ES-I3 (cell line): ENCODE data around the gene TVP23A.
"Not testable (repeated sequence)": the region's sequence is repeated elsewhere in the genome, so short reads cannot be mapped to it uniquely, and the experiment has no call there.

Experiments
- H3K36me3 ChIP-seq: 2 replicates; pipeline ENCODE4 v1.6.1; 2013; ENCODE audit warnings: mild to moderate bottlenecking, low read length, control low read depth, moderate library complexity; ENCODE audit not compliant: insufficient read depth
- H3K4me1 ChIP-seq: 2 replicates; pipeline ENCODE4 v1.6.1; 2013; ENCODE audit warnings: mild to moderate bottlenecking, control low read depth, low read length; ENCODE audit not compliant: insufficient read depth
- H3K9ac ChIP-seq: 2 replicates; pipeline ENCODE4 v1.6.1; 2013; ENCODE audit warnings: low read depth, mild to moderate bottlenecking, low read length, moderate library complexity
- H3K9me3 ChIP-seq: 2 replicates; pipeline ENCODE4 v1.6.1; 2013; ENCODE audit warnings: mild to moderate bottlenecking, low read length, moderate library complexity; ENCODE audit not compliant: control insufficient read depth, insufficient read depth

TVP23A gene

DNA sequence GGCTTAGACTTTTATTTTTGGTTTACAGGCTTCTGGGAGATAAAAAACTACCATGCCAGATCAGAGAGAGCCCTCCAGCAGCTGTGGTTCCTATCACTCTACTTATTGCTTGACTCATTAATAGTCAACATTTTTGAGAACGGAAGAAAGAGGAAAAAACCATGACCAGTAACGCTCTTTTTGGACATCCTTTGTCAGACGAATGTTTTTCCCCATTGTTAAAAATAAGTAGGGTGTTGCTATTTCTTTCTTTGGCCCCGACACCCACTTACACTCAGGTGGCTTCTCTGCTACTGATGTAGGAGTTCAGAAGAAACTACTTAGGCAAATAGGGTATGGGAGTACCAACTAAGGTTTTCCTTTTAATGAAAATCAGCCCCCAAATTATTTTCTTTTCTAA is 27.5 kb downstream of the TVP23A start:
- Histone ChIP-seq H3K36me3 (no peaks in the 10 kb centered on the region), H3K4me1 (no peaks in the 10 kb centered on the region), H3K9ac (no peak overlapping the region), H3K9me3 (no peaks in the 10 kb centered on the region; the same call in 1 of the 2 replicates)

DNA sequence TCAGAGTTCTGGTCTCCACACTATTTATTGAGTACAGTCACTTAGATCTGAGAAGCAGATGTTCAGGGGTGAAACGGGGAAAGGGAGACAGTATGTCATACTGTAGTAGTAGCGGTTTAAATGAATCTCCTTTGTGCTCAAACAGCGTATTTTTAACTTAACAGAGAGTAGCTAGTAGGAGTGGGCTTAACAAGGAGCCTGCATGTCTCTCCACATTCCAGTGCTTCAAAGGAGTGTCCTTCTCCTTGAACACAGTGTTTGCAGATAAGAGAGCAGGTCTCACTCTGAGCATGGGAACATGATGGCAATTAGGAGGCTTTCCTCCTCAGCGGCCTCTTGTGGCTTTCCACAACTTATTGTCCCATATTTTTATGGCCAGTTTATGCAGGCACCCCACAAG is 30.0 kb downstream of the TVP23A start:
- not testable (repeated sequence) for H3K36me3 ChIP-seq, H3K9me3 ChIP-seq, H3K4me1 ChIP-seq, H3K9ac ChIP-seq

GRCh38 chr16:10787304-10787703 is 31.3 kb downstream of the TVP23A start:
- Histone ChIP-seq H3K36me3 (no peaks in the 10 kb centered on the region), H3K4me1 (no peaks in the 10 kb centered on the region), H3K9me3 (peaks cover 4% of the 10 kb centered on the region), H3K9ac (no peak overlapping the region)

DNA sequence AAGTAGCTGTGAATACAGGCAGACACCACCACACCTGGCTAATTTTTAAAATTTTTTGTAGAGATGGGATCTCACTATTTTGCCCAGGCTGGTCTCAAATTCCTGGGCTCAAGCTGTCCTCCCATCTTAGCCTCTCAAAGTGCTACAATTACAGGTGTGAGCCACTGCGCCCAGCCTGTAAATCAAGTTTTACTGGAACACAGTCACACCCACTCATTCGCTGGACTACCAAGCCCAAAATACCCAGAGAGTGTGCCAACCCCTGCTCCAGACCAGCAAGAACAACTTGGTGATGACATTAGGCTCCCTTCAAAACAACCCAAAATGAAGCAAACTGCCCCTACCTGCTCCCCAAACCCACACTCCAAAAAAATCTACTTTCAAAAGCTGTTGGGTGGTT is 36.0 kb downstream of the TVP23A start:
- Histone ChIP-seq H3K9me3 (peaks cover 12% of the 10 kb centered on the region), H3K4me1 (no peaks in the 10 kb centered on the region), H3K9ac (no peak overlapping the region), H3K36me3 (no peaks in the 10 kb centered on the region)

DNA sequence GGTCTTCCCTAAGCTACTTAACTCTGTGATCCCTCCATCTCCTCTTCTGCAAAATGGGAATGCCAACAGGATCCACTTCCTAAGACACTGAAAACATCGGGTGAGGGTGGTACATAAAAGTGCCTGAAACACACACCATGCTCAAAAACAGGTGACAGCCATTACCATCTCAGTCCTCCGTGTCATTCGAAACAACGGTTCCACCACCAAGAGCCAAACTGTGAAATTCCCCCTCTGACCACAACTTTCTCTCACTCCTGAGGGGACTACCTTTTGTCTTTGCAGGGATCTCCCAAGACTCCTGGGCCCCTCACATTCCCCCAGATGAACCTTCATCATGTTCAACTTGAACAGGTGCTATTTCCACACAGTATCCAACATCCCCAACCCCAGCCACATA is 38.0 kb downstream of the TVP23A start:
- H3K4me1 ChIP-seq = no peaks in the 10 kb centered on the region
- no peaks in the 10 kb centered on the region for H3K36me3 ChIP-seq
- no peak overlapping the region for H3K9ac ChIP-seq
- peaks cover 12% of the 10 kb centered on the region for H3K9me3 ChIP-seq

DNA sequence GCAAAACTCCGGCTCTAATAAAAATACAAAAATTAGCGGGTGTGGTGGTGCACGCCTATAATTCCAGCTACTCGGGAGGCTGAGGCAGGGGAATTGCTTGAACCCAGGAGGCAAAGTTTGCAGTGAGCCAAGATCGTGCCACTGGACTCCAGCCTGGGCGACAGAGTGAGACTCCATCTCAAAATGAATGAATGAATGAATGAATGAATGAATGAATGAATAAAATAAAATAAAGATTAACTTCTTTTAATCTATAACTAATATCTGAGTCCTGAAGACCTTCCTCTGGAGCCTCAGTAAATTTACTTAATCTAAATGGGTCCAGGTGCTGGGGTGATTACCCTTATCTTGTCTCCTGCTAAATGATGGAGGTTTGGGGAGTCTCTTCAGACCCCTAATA is 38.7 kb downstream of the TVP23A start:
- H3K9ac ChIP-seq, H3K4me1 ChIP-seq, H3K36me3 ChIP-seq: not testable (repeated sequence)
- H3K9me3 ChIP-seq = peaks cover 12% of the 10 kb centered on the region

DNA sequence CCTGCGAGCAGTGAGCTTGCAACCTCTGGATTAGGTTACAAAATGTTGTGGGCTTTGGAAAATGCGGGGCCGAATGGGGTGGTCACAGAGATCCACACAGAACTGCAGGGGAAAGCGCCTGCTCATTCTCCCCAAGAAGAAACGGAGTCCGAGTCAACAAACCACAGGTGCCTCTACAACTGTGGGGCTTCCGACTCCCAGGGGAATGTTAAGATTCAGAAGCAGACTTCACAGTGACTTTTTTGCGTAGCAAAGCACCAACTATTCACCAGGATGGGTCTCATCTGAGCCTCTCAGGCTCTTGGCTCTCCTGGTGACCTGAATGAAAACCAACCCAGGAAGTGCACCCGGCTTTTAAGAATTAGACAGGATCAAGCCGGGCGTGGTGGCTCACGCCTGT is 41.2 kb downstream of the TVP23A start:
- no peaks in the 10 kb centered on the region for H3K36me3 ChIP-seq
- H3K4me1 ChIP-seq = no peaks in the 10 kb centered on the region
- peaks cover 9% of the 10 kb centered on the region for H3K9me3 ChIP-seq
- no peak overlapping the region for H3K9ac ChIP-seq

DNA sequence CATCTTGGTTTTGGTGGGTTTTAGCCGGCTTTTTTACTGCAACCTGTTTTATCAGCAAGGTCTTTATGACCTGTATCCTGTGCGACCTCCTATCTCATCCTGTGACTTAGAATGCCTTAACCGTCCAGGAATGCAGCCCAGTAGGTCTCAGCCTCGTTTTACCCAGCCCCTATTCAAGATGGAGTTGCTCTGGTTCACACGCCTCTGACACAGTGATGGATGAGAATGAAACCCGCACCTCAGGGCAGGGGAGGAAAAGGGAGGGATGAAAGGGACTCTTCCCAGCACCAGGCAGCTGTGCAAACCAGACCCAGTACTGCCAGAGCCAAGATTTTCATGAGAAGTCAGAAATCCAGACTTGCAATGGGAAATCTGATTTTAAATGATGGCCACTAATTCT is 41.7 kb downstream of the TVP23A start:
- H3K9ac ChIP-seq, H3K9me3 ChIP-seq, H3K36me3 ChIP-seq: not testable (repeated sequence)

DNA sequence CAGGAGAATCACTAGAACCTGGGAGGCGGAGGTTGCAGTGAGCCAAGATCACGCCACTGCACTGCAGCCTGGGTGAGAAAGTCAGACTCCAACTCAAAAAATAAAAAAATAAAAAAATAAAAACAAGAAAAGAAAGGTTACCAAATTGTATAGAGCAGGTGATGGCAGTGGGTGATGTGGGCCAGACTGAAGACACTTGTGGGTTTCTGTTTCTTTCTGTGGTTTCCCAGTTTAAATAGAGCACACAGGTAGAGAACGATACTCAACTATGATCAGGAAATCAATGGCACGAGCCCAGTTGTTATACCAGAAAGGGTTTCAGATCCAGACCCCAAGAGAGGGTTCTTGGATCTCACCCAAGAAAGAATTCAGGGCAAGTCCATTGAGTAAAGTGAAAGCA is 42.3 kb downstream of the TVP23A start:
- peaks cover under 1% of the 10 kb centered on the region; the same call in 1 of the 2 replicates for H3K9me3 ChIP-seq
- no peak overlapping the region for H3K9ac ChIP-seq
- no peaks in the 10 kb centered on the region for H3K4me1 ChIP-seq
- H3K36me3 ChIP-seq = no peaks in the 10 kb centered on the region

More for the DNA sequence above, 41.7 kb downstream of the TVP23A start:
- H3K4me1 ChIP-seq = not testable (repeated sequence)

GRCh38 chr16:10770907-10771306 is 47.7 kb downstream of the TVP23A start:
- Histone ChIP-seq H3K36me3 (no peaks in the 10 kb centered on the region), H3K4me1 (no peaks in the 10 kb centered on the region), H3K9ac (no peak overlapping the region), H3K9me3 (no peaks in the 10 kb centered on the region)

DNA sequence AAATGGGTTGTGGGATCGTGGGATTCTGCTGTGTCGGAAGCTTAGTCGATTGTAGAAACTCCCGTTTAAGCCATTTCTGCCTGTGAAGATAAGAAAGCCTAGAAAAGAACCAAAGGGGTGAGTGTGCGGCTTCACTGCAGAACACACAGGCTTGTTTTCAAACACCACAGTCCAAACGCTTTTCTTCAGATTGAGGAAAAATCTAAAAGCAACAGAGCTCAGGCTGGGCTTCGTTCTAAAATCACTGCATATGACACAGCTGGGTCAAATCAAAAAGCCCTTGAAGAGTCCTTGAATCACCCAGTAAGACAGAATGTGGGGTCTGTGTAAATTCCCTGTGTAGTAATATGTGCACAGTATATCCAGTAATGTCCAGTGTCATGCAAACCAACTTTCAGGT is 49.2 kb downstream of the TVP23A start:
- Histone ChIP-seq H3K4me1 (no peaks in the 10 kb centered on the region), H3K9ac (no peak overlapping the region), H3K36me3 (0 out of 2 replicates have a peak, but pooled peaks cover 3% of the 10 kb centered on the region), H3K9me3 (no peaks in the 10 kb centered on the region)

DNA sequence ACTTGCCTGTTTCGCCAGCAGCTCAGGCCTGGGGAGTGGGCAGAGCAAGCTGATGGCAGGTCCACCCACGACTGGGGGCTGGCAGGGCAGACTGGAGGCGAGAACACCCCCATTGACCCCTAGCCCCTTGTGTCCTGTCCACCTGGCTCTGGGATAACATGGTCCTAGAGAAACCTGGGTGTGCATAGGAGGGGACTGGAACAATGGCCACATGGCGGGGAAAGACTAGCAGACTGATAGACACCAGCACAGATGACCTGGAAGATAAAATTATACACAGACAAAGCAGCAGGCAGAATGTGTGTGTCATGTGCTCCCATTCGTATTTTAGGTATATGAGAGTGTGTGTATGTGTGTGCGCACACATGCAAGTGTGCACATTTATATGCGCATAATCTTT is 51.5 kb downstream of the TVP23A start:
- H3K4me1 ChIP-seq = no peaks in the 10 kb centered on the region
- no peaks in the 10 kb centered on the region for H3K9me3 ChIP-seq
- peaks cover 3% of the 10 kb centered on the region; the same call in 1 of the 2 replicates for H3K36me3 ChIP-seq
- H3K9ac ChIP-seq = no peak overlapping the region

DNA sequence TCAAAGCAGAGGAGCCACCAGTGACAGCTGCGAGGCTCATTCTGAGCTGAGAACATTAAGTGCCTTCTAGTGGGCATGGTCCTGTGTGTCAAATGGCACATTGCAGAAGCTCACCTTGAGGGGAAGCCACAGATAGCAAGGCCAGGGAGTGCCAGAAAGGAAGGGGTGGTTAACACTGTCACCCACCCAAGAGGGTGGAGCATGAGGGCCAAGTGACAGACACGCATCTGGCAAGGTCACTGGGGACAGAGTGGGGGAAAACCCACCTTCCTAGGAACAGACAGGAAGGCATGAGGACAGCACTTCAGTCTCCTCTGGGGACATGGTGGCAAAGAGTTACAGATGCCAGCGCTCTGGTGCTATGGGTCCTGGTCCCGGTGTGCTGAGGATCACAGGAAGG is 52.8 kb downstream of the TVP23A start:
- Histone ChIP-seq H3K4me1 (no peaks in the 10 kb centered on the region), H3K9me3 (no peaks in the 10 kb centered on the region), H3K36me3 (peaks cover 3% of the 10 kb centered on the region), H3K9ac (no peak overlapping the region)

- Histone ChIP-seq H3K36me3 (peaks cover 3% of the 10 kb centered on the region), H3K9ac (no peak overlapping the region), H3K4me1 (no peaks in the 10 kb centered on the region), H3K9me3 (no peaks in the 10 kb centered on the region)
Observed at GRCh38 chr16:10763456-10763855, 55.1 kb downstream of the TVP23A start.

- Histone ChIP-seq H3K9ac (no peak overlapping the region), H3K36me3 (peaks cover 3% of the 10 kb centered on the region), H3K4me1 (no peaks in the 10 kb centered on the region), H3K9me3 (no peaks in the 10 kb centered on the region)
Observed at GRCh38 chr16:10762336-10763016, 56.1 kb downstream of the TVP23A start.

DNA sequence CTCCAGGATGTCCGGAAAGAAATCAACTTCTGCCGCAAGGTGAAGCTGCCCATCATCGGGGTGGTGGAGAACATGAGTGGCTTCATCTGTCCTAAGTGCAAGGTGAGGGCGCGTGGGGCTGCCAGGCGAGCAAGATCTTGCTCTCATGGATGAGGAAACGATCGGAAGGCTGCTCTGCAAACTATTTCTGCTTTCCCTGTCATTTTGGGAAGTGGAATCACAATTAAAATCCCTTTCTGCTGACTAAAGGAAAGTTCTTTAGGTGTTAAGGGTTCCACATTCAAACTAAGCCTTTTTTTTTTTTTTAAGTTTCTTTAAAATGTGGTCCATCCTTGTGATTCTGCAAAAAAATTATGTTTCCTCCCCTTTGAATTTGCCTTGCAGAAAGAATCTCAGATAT is 57.2 kb downstream of the TVP23A start:
- peaks cover 6% of the 10 kb centered on the region for H3K36me3 ChIP-seq
- H3K9me3 ChIP-seq = no peaks in the 10 kb centered on the region
- H3K4me1 ChIP-seq = no peaks in the 10 kb centered on the region
- H3K9ac ChIP-seq = no peak overlapping the region
